H1 (cell line): ENCODE data around the gene ACKR3. TPM values are rescaled to one million over a fixed set of nuclear protein-coding genes. Genes with fewer than 3 reads are reported as not detected.

ENCODE experiments used
- CTCF ChIA-PET: fragments of 300-600 bp; sonication (Branson Sonifier 250); formaldehyde crosslinking; loops from one replicate; lab custom pipeline; 2021; ENCODE audit not compliant: partially characterized antibody; lab: Charles Lee
- POLR2A ChIA-PET: fragments of 300-600 bp; sonication (Branson Sonifier 250); formaldehyde crosslinking; loops from one replicate; lab custom pipeline; 2021; ENCODE audit warnings: inconsistent platforms; ENCODE audit not compliant: partially characterized antibody; lab: Charles Lee
- DNase-seq, 2 experiments: peaks; one replicate each; pipeline versions ENCODE4 v3.0.0 to v3.0.0-alpha.2; 2010 to 2022; ENCODE audit warnings: low spot score in 2 of 2, low read depth in 1 of 2, mixed read lengths in 1 of 2
- FAIRE-seq: peaks from 2 replicates; lab custom pipeline; 2011; peaks lifted over from hg19 to GRCh38; lab: Jason Lieb, UNC
- H2AFZ ChIP-seq: 2 replicates; pipeline ENCODE4 v1.8.1; 2012; ENCODE audit warnings: low read length, inconsistent platforms
- H2AK5ac ChIP-seq: 2 replicates; pipeline ENCODE4 v1.6.1; 2013; ENCODE audit warnings: low read depth, low read length
- H2BK120ac ChIP-seq: replicated peaks from 2 replicates; pipeline ENCODE3; 2013; ENCODE audit warnings: low read depth, low read length, inconsistent platforms
- H2BK12ac ChIP-seq: 2 replicates; pipeline ENCODE4 v1.6.1; 2013; ENCODE audit warnings: low read depth, low read length
- H2BK15ac ChIP-seq: 2 replicates; pipeline ENCODE4 v1.6.1; 2013; ENCODE audit warnings: low read length
- H2BK20ac ChIP-seq: 2 replicates; pipeline ENCODE4 v1.6.1; 2013; ENCODE audit warnings: low read length
- H2BK5ac ChIP-seq: 2 replicates; pipeline ENCODE4 v1.6.1; 2013; ENCODE audit warnings: low read depth, low read length
- H3K14ac ChIP-seq: 2 replicates; pipeline ENCODE4 v1.6.1; 2013; ENCODE audit warnings: inconsistent platforms; ENCODE audit not compliant: insufficient read length
- H3K18ac ChIP-seq: 2 replicates; pipeline ENCODE4 v1.6.1; 2013; ENCODE audit warnings: low read length; ENCODE audit errors: extremely low read depth
- H3K23ac ChIP-seq: 2 replicates; pipeline ENCODE4 v1.6.1; 2013; ENCODE audit warnings: inconsistent platforms; ENCODE audit not compliant: insufficient read length
- H3K23me2 ChIP-seq: 2 replicates; pipeline ENCODE4 v1.6.1; 2013; ENCODE audit warnings: low read depth, low read length
- H3K27ac ChIP-seq: 2 replicates; pipeline ENCODE4 v1.6.1; 2011; ENCODE audit warnings: low read depth, low read length, inconsistent platforms
- H3K27me3 ChIP-seq, 4 experiments: replicated peaks in 1 of 4; 1 replicate in 1 of 4; 2 replicates in 3 of 4; pipeline versions ENCODE4 v1.6.1 to v1.8.1; 2011 to 2013; ENCODE audit warnings: low read length in 3 of 4, mild to moderate bottlenecking in 3 of 4, inconsistent platforms in 2 of 4, mixed read lengths in 2 of 4, moderate library complexity in 1 of 4; ENCODE audit not compliant: control insufficient read depth in 3 of 4, insufficient read depth in 3 of 4; ENCODE audit errors: extremely low read depth in 1 of 4
- H3K36me3 ChIP-seq, 4 experiments: 2 replicates each; pipeline versions ENCODE4 v1.6.1 to v1.8.1; 2011 to 2013; ENCODE audit warnings: mild to moderate bottlenecking in 4 of 4, low read length in 3 of 4, moderate library complexity in 2 of 4, control low read depth in 1 of 4, inconsistent platforms in 1 of 4; ENCODE audit not compliant: insufficient read depth in 4 of 4, control insufficient read depth in 2 of 4
- H3K4ac ChIP-seq: replicated peaks from 2 replicates; pipeline ENCODE3; 2013; ENCODE audit warnings: low read length, low read depth, mixed read lengths, inconsistent platforms; ENCODE audit not compliant: insufficient read length
- H3K4me1 ChIP-seq, 4 experiments: replicated peaks in 1 of 4; 1 replicate in 1 of 4; 2 replicates in 3 of 4; pipeline versions ENCODE4 v1.6.1 to v1.8.1; 2011 to 2013; ENCODE audit warnings: low read length in 3 of 4, inconsistent platforms in 2 of 4, mixed read lengths in 1 of 4; ENCODE audit not compliant: insufficient read depth in 4 of 4, control insufficient read depth in 3 of 4
- H3K4me2 ChIP-seq, 2 experiments: 2 replicates each; pipeline versions ENCODE4 v1.6.1 to v1.8.1; 2011 to 2013; ENCODE audit warnings: low read depth in 2 of 2, low read length in 2 of 2, control low read depth in 1 of 2, inconsistent platforms in 1 of 2, mild to moderate bottlenecking in 1 of 2; ENCODE audit not compliant: insufficient read depth in 1 of 2
- H3K4me3 ChIP-seq, 4 experiments: fragments of 200-600, 300-600 bp in 1 of 4; sonication (generic), shearing (Covaris generic), sonication (Bioruptor Twin) in 1 of 4; 2 replicates each; pipeline versions ENCODE4 v1.5.1 to v1.8.1; 2011 to 2016; ENCODE audit warnings: low read length in 4 of 4, low read depth in 3 of 4, control low read depth in 2 of 4, inconsistent platforms in 2 of 4, mild to moderate bottlenecking in 2 of 4, mixed read lengths in 1 of 4, moderate library complexity in 1 of 4; ENCODE audit not compliant: insufficient read depth in 2 of 4; ENCODE audit errors: extremely low read depth in 1 of 4
- H3K56ac ChIP-seq: replicated peaks from 2 replicates; pipeline ENCODE3; 2013; ENCODE audit warnings: low read depth, mild to moderate bottlenecking, mixed read lengths, low read length, inconsistent platforms; ENCODE audit not compliant: insufficient read length
- H3K79me1 ChIP-seq: 2 replicates; pipeline ENCODE4 v1.6.1; 2013; ENCODE audit warnings: low read depth, low read length, control low read depth
- H3K79me2 ChIP-seq, 2 experiments: 2 replicates each; pipeline versions ENCODE4 v1.6.1 to v1.8.1; 2012 to 2013; ENCODE audit warnings: low read length in 2 of 2, mild to moderate bottlenecking in 2 of 2, inconsistent platforms in 1 of 2; ENCODE audit not compliant: insufficient read depth in 2 of 2, control insufficient read depth in 1 of 2
- H3K9ac ChIP-seq, 4 experiments: replicated peaks in 1 of 4; 1 replicate in 1 of 4; 2 replicates in 3 of 4; pipeline versions ENCODE4 v1.6.1 to v1.8.1; 2011 to 2013; ENCODE audit warnings: low read depth in 3 of 4, low read length in 3 of 4, control low read depth in 2 of 4, mild to moderate bottlenecking in 2 of 4, moderate library complexity in 2 of 4, inconsistent platforms in 1 of 4; ENCODE audit errors: extremely low read depth in 1 of 4
- H3K9me3 ChIP-seq, 2 experiments: 2 replicates each; pipeline versions ENCODE4 v1.6.1 to v1.8.1; 2012 to 2013; ENCODE audit warnings: mild to moderate bottlenecking in 2 of 2, moderate library complexity in 2 of 2, control low read depth in 1 of 2, inconsistent platforms in 1 of 2, low read depth in 1 of 2, low read length in 1 of 2, mixed read lengths in 1 of 2; ENCODE audit not compliant: insufficient read depth in 2 of 2
- H4K20me1 ChIP-seq, 2 experiments: replicated peaks in 1 of 2; 2 replicates each; pipeline versions ENCODE3 to v1.8.1; 2011 to 2013; ENCODE audit warnings: inconsistent platforms in 2 of 2, low read length in 2 of 2, mild to moderate bottlenecking in 1 of 2; ENCODE audit not compliant: insufficient read depth in 2 of 2, control insufficient read depth in 1 of 2
- H4K5ac ChIP-seq: 2 replicates; pipeline ENCODE4 v1.6.1; 2013; ENCODE audit warnings: low read length, low read depth, mixed read lengths, inconsistent platforms; ENCODE audit not compliant: insufficient read length
- H4K8ac ChIP-seq: 2 replicates; pipeline ENCODE4 v1.8.0; 2013; ENCODE audit warnings: mild to moderate bottlenecking, moderate library complexity, low read length, inconsistent platforms; ENCODE audit not compliant: insufficient read depth; ENCODE audit errors: extremely low read depth
- H4K91ac ChIP-seq: replicated peaks from 2 replicates; pipeline ENCODE3; 2013; ENCODE audit warnings: low read length, mixed read lengths, inconsistent platforms; ENCODE audit not compliant: insufficient read length
- GABPA ChIP-seq: IDR thresholded peaks from 2 replicates; pipeline ENCODE4 v1.6.1; 2011; ENCODE audit warnings: mild to moderate bottlenecking, low read length, moderate library complexity, borderline replicate concordance; ENCODE audit not compliant: insufficient read depth
- MAX ChIP-seq: IDR thresholded peaks from 2 replicates; pipeline ENCODE4 v1.6.1; 2012; ENCODE audit warnings: inconsistent platforms
- SP4 ChIP-seq: IDR thresholded peaks from 2 replicates; pipeline ENCODE4 v1.6.1; 2012; ENCODE audit warnings: low read length, inconsistent platforms
- TAF1 ChIP-seq: IDR thresholded peaks from 2 replicates; pipeline ENCODE4 v1.6.1; 2011; ENCODE audit warnings: mild to moderate bottlenecking, low read depth, low read length
- WGBS, 2 experiments: shearing (Covaris generic) in 1 of 2; methylation state at CpG; one replicate each; pipeline versions ENCODE4 v1.1.6 to v1.1.7; 2013 to 2015; ENCODE audit warnings: low lambda C conversion rate in 2 of 2, mixed read lengths in 2 of 2, inconsistent platforms in 1 of 2, low coverage in 1 of 2, missing lambda C conversion rate in 1 of 2; ENCODE audit not compliant: insufficient replicate concordance in 2 of 2, insufficient coverage in 1 of 2, insufficient read length in 1 of 2; ENCODE audit errors: extremely low coverage in 1 of 2, missing lambda C conversion rate in 1 of 2; 5-methylcytosine and 5-hydroxymethylcytosine counted together
- polyA plus RNA-seq, 7 experiments: library from polyadenylated mRNA; depleted of rRNA in 3 of 7; stranded (reverse) in 5 of 7; unstranded in 2 of 7; fragments of >200 nt in 5 of 7; fragments of 200-250 nt in 2 of 7; gene quantifications; 1 replicate in 5 of 7; 2 replicates in 1 of 7; 4 replicates in 1 of 7; pipeline versions ENCODE4 v1.2.1 to v1.2.3, GENCODE V29; 2011 to 2013; ENCODE audit warnings: missing spikeins in 2 of 7, mixed read lengths in 2 of 7
- total RNA-seq: library from RNA; stranded (reverse); fragmentation: NEBNext Ultra II Directional; extraction: Animal tissue kit (Norgen Biotek cat#: 25700); gene quantifications from 2 replicates; pipeline ENCODE4 v1.2.1, GENCODE V29; 2021

The ACKR3 gene
- total and polyA plus RNA-seq, 2 of the 8 experiments (the other 6 are each of a cell fraction or from before 2014, with no cell fraction given), result 1.4 to 24.4 TPM

- no peaks in the 10 kb centered on the region for H4K20me1 ChIP-seq
- no peak overlapping the region for H3K27ac ChIP-seq
- no peak for DNase-seq
- H3K4me2 ChIP-seq, result no peak overlapping the region
- H4K5ac ChIP-seq, result no peak overlapping the region
- no peak overlapping the region for H3K14ac ChIP-seq
- no peak overlapping the region for H3K18ac ChIP-seq
- no peaks in the 10 kb centered on the region for H3K79me2 ChIP-seq
- H3K23me2 ChIP-seq, result no peaks in the 10 kb centered on the region; the same call in 1 of the 2 replicates
- H3K4ac ChIP-seq, result no peak overlapping the region
- no peaks in the 10 kb centered on the region for H3K9me3 ChIP-seq
- H3K9ac ChIP-seq, result no peak overlapping the region
- no peaks in the 10 kb centered on the region for H3K79me1 ChIP-seq
- WGBS, 2 experiments, result 87% methylated on average over 7 of the region's 7 CpGs; no CpG with 5 or more reads in 1 of the 2 experiments
- H2BK120ac ChIP-seq, result no peak overlapping the region
- peak overlapping the region; percentile 31; the same call in 1 of the 2 replicates for H2AFZ ChIP-seq
- H3K36me3 ChIP-seq, result no peaks in the 10 kb centered on the region
- H4K8ac ChIP-seq, result no peak overlapping the region
- H3K4me1 ChIP-seq, result peaks cover 0 to 7% (median 2%) of the 10 kb centered on the region in 4 experiments; a peak in 3 of 7 replicates
- FAIRE-seq, result no peak
- H2BK15ac ChIP-seq, result no peak overlapping the region
- no peak overlapping the region for H3K56ac ChIP-seq
- no peak overlapping the region for H2BK5ac ChIP-seq
- H3K23ac ChIP-seq, result no peak overlapping the region
- no peak overlapping the region for H2BK20ac ChIP-seq
- TF ChIP-seq SP4 (no peak), TAF1 (no peak), MAX (no peak), GABPA (no peak)
- no peak overlapping the region for H4K91ac ChIP-seq
- H3K4me3 ChIP-seq, result no peak overlapping the region
- no peak overlapping the region for H2BK12ac ChIP-seq
- CTCF ChIA-PET, result interaction anchor here (1.3 to 1.6 kb wide), 2 partner anchors 16 to 34 kb away, joined by 3 to 5 read pairs; no protein-coding TSS in a partner anchor
- POLR2A ChIA-PET, result no interaction called here
- no peak overlapping the region for H2AK5ac ChIP-seq
- H3K27me3 ChIP-seq, result no peaks in the 10 kb centered on the region
These were observed 23.0 kb upstream of the ACKR3 start for GRCh38 chr2:236546561-236547002.
